ENCODE data around the gene GAGE12D. TPM values are rescaled to one million over a fixed set of nuclear protein-coding genes. Genes with fewer than 3 reads are reported as not detected.

Gene GAGE12D
- total RNA-seq, 2 experiments from 2014 or later, result not detected

Other genes with a start within 250 kb of the GAGE12D start
- gene GAGE10, start 238.1 kb upstream of the GAGE12D start, total RNA-seq, result not detected
- gene GAGE12J, start 219.7 kb upstream of the GAGE12D start, total RNA-seq, result not detected
- not detected for gene GAGE13, start 210.2 kb upstream of the GAGE12D start, total RNA-seq
- not detected for gene GAGE12C, start 9.6 kb upstream of the GAGE12D start, total RNA-seq
- not detected for gene GAGE12E, start 9.6 kb downstream of the GAGE12D start, total RNA-seq
- gene GAGE12F, start 19.1 kb downstream of the GAGE12D start, total RNA-seq, result not detected
- gene GAGE12G, start 28.7 kb downstream of the GAGE12D start, total RNA-seq, result not detected
- gene GAGE12H, start 38.2 kb downstream of the GAGE12D start, total RNA-seq, result not detected
- not detected for gene GAGE2A, start 47.8 kb downstream of the GAGE12D start, total RNA-seq
- gene GAGE1, start 57.3 kb downstream of the GAGE12D start, total RNA-seq, result not detected
- gene PAGE1, start 154.3 kb downstream of the GAGE12D start, total RNA-seq, result not detected